ENCODE results near the gene MAEA.
"Not testable (repeated sequence)": the region's sequence is repeated elsewhere in the genome, so short reads cannot be mapped to it uniquely, and the experiment has no call there.

The MAEA gene

GRCh38 chr4:1279253-1279652, 10.4 kb upstream of the MAEA start:
- DNase-seq (ENCODE audit: low read depth) = no peak

DNA sequence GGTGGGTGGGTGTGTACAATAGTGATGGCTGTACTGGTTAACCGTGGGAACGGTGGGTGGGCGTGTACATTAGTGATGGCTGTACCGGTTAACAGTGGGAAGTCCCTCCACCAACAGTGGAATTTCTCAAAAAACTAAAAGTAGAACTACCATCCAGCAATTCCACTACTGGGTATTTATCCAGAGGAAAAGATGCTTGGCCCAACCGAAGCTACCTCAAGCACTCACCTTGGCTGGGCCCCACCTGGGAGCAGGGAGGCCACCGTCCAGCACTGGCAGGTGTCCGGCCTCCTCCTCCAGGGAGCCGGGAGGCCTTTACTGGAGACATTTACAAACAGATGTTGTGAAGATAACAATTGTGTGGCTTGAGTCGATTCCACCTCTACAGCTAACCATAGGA, 6.0 kb upstream of the MAEA start:
- DNase-seq (ENCODE audit: low read depth) = no peak

DNA sequence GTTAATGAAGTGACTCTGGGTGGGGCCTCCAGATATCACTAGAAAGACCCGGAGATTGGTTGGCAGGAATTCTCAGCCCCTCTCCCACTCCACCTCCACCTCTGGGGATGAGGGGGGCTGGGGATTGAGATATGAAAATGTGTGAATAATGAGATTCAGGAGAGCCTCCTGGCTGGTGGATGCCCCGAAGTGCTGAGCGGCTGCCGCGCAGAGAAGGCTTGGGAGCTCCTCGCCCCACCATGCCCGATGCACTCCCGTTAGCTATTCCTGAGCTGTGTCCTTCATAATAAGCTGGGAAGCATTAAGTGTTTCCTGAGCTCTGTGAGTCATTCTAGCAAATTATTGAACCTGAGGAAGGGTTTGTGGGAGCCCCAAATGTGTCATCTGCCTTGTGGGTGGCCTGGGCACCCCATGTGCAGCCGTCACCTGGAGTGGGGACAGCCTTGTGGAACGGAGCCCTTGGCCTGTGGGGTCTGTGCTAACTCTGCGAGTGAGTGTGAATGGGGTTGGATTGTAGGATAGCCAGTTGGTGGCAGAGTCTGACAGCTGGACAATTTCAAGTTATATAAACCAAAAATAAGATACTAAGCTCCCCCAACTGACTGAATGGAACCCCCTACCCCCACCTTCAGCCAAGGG, 4.4 kb upstream of the MAEA start:
- no peak for DNase-seq (ENCODE audit: low read depth)

DNA sequence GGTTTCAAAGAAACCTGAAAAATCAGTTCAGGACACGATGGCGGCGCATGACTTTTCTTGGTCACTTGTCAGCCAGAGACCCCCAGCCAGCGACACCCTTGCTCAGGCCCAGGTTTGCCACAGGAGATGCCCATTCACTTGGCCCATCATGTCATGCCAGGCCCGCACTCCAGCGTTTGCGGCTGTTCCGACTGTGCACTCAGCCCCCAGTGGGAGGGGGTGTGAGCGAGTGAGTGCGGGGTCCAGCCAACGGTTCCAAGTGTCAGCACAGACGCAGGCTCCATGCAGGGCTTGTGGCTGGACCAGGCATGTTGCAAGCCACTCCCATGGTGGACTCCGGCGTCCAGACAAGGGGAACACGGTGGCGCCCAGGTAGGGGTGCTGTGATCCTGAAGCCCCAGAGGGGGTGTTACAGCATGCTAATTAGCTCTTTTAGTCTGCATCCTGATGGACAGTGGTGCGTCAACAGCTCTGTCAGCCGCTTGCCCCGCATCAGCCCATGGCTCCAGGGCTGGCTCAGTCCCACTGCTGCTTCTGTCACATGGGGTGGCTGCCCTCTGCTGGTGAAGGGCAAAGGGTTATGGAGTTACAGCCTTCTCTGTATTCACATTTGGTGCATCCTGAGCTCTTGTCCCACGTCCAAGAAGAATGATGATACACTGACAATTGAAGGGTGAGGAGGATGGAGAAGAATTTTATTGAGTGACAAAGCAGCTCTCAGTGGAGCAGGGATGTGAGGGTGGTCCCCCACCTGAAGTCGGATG, 3.7 kb upstream of the MAEA start:
- DNase-seq (ENCODE audit: low read depth) = no peak

GRCh38 chr4:1288786-1289185, 905 bp upstream of the MAEA start:
- DNase-seq (ENCODE audit: low read depth) = no peak

- no peak for DNase-seq (ENCODE audit: low read depth)
These were observed 680 bp downstream of the MAEA start for GRCh38 chr4:1290165-1290977.

DNA sequence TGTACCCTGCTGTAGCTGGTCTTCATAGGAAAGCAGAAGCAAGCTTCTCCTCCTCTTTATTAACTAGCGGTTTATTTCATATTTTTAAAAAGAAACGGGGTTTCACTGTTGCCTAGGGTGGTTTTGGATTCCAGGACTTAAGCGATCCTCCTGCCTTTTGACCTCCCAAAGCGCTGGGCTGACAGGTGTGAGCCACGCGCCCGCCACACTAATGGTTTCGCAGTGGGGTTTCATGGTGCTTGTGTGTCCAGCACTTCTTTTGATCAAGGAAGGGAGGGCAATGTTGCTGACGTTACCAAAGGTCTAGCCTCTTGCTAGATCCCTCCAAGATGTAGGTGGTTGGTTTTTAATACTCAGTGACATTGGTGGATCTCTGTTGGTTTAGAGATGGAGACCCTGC, 1.4 kb downstream of the MAEA start:
- no peak for DNase-seq (ENCODE audit: low read depth)

DNA sequence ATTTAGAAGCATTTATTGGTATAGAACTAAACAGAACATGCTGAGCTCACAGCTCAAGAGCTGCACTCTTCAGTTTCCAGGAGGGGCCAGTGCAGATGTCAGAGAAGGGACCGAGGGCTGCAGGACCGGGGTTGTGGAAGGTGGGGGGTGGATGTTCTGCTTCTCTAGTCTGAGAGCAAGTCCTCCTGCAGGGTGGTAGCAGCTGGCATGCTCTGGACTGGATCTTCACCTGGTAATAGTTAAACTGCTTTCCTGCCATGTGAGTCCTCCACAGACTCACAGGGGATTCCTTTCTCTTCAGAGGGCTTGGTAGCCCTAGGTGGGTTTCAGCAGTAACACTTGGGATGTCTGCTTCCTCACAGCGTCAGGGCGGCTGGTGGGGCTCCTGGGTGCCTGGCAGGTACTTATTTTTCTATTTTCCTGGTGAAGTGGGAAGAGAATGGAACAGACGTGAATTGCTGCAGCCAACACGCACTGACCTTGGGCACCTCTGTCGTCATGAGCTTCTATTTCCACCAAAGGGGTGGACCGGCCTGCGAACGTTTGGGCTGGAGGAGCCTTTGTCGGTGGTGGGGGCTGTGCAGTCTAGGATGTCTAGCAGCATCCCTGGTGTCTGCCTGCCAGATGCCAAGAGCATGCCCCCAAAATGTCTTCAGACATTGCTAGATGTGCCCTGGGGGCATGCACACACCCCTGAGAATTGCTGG, 2.5 kb downstream of the MAEA start:
- no peak for DNase-seq (ENCODE audit: low read depth)

GRCh38 chr4:1292703-1293011, 3.0 kb downstream of the MAEA start:
- not testable (repeated sequence) for DNase-seq (ENCODE audit: low read depth)

DNA sequence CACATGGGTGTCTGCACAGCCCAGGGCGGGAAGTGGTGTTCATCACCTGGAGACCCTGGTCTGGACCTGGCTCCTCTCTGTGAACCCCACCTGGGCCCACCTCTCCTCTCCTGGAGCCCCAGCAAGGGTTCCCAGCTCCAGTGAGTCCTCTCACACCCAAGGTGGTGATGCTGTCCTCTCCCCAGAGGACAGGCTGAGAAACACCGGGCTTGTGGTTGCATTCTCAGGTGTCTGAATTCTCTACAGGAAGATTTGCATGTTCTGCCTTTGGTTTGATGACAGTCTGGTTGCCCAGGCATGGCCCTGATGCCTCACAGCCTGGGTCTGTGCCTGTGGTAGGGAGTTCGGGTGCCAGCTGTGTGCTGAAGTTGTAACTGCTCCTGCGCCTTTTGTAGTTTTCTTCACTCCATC, 3.8 kb downstream of the MAEA start:
- no peak for DNase-seq (ENCODE audit: low read depth)

DNA sequence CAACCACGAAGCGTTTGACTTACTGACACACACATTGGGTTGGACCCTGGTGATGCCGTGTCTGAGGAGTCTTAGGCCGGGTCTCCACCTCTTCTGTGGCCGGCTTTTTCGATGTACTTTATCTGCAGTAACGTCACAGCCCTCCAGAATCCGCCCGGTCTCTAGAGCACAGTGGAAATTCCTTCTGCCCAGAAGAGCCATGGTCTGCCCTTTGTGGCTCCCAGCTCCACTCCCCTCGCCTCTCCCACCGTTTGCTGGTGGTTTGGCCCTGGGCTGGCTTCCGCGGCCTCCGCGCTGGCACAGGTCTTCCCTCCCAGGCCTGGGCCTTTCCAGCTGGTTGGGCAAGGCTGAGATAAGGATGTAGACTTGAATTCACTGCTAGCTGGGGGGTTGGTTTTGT, 4.3 kb downstream of the MAEA start:
- no peak for DNase-seq (ENCODE audit: low read depth)

- DNase-seq (ENCODE audit: low read depth) = no peak
These were observed 4.7 kb downstream of the MAEA start for GRCh38 chr4:1294424-1294823.

- no peak for DNase-seq (ENCODE audit: low read depth)
These were observed 5.2 kb downstream of the MAEA start for GRCh38 chr4:1294891-1295290.

- no peak for DNase-seq (ENCODE audit: low read depth)
These were observed 5.8 kb downstream of the MAEA start for GRCh38 chr4:1295405-1296055.

- DNase-seq (ENCODE audit: low read depth) = no peak
These were observed 6.8 kb downstream of the MAEA start for GRCh38 chr4:1296324-1297022.

GRCh38 chr4:1297023-1297395, 7.3 kb downstream of the MAEA start:
- DNase-seq (ENCODE audit: low read depth) = no peak

GRCh38 chr4:1297456-1298325, 8.0 kb downstream of the MAEA start:
- no peak for DNase-seq (ENCODE audit: low read depth)

- no peak for DNase-seq (ENCODE audit: low read depth)
These were observed 8.8 kb downstream of the MAEA start for GRCh38 chr4:1298461-1298860.

- no peak for DNase-seq (ENCODE audit: low read depth)
These were observed 9.7 kb downstream of the MAEA start for GRCh38 chr4:1299301-1299860.
